GM15510 (cell line): ENCODE results near the gene MGAT5.

Experiments
- POLR2A ChIP-seq: IDR thresholded peaks from 3 replicates; pipeline ENCODE4 v1.6.1; 2011; ENCODE audit warnings: borderline replicate concordance; ENCODE audit not compliant: insufficient read length; ENCODE audit errors: extremely low read depth

MGAT5 gene

GRCh38 chr2:134458473-134458853 lies 204.6 kb downstream of the MGAT5 start:
- no peak for TF ChIP-seq POLR2A

DNA sequence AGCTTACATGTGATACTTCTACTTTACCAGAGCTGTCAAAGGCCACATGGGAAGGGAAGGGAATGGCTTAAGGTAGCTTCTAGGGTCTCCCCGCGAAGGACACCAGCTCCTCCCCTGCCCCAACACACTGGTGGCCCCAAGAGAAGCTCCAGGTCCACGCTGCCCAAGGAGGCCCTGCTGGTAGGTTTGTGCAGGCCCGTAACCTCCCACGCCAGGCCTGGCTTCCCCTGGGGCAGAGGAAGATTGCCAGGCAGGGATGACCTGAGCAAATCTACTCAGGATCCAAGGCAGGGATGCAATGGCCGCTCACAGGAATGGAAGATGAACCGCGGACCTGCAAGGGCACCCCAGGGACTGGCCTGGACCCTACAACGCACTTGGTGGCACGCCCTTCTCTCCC lies 205.1 kb downstream of the MGAT5 start:
- no peak for TF ChIP-seq POLR2A

DNA sequence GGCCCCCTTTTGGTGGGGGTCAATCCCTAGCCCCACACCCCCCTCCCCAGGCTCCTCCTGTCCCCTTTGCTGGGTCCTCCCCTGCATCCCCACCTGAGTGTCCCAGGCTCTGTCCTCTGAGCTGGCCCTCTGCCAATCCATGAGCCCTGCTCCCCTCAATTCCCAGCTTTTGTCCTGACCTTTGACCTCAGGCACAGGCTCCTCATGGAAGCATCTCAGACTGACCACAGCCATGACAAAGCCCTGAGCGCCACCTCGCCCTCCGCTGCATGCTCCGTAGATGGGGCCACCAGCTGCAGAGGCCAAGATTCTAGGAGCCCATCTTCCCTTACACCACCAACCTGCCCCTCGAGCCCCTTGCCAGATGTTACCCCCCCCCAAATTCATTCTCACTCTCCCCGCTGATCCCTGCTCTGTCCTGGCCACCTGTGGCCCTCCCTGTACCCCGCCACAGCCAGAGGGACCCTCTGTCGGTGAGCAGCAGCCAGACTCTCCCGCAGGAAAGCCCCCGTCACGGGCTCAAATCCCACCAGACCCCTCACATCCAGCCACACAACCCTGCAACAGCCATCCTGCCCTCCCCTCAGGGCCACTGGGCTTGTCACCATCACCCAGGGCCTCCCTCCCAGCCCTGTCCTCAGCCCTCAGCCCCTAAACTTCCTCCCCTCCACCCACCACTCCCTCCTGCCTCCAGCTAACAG lies 206.0 kb downstream of the MGAT5 start:
- TF ChIP-seq POLR2A: no peak

DNA sequence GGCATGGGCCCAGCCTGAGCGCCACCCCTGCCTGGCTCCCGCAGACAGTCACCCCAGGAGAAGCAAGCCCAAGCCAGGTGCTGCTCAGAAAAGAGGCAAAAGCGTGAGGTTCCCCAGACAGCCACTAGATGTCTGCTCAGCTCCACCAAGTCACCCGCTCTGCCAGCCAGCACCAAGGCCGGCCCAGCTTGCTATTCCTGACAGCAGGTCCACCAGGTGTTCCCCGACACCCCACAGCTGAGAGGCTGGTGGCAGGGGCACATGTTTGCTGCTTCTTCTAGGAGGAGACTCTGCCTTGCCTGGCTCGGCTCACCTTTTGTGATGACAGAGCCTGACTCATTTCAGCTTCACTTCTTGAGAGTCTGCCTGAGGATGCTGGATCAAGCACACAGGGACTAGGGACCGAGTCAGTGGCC lies 206.7 kb downstream of the MGAT5 start:
- TF ChIP-seq POLR2A: no peak

DNA sequence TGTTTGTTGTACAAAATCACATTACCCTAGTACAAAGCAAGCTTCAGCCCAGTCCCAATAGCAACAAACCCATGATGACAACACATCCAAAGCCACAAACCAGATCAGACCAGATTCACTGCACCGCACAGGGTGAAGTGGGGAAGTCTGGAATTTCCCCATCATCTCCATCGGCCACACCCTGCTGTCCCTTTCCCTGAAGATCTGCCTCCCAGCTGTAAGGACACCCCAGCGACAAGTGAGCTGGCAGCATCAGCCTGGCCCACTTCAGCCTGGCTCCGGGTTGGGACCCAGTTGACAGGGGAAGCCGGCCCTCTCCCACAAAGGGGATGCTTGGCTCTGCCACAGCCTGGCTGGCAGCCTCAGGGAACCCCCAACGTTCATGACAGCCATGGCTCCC lies 207.6 kb downstream of the MGAT5 start:
- no peak for TF ChIP-seq POLR2A

DNA sequence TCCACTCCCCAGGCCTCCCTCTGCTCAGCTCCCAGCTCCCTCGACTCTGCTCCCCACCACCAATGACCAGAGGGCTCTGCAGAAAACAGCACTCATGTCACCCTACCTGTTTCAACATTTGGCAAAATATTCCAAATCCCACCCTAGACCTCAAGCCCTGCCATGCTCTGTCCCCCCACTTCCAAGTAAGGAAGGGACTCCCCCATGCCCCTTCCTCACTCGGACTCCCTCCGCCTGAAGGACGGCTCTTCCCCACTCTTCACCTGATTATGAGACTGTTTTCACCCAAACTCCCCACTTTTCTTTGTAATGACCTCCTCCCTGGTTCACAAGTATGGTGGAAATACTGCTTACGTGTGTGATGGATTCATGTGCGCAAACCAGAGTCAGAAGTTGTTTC lies 208.4 kb downstream of the MGAT5 start:
- TF ChIP-seq POLR2A: no peak

DNA sequence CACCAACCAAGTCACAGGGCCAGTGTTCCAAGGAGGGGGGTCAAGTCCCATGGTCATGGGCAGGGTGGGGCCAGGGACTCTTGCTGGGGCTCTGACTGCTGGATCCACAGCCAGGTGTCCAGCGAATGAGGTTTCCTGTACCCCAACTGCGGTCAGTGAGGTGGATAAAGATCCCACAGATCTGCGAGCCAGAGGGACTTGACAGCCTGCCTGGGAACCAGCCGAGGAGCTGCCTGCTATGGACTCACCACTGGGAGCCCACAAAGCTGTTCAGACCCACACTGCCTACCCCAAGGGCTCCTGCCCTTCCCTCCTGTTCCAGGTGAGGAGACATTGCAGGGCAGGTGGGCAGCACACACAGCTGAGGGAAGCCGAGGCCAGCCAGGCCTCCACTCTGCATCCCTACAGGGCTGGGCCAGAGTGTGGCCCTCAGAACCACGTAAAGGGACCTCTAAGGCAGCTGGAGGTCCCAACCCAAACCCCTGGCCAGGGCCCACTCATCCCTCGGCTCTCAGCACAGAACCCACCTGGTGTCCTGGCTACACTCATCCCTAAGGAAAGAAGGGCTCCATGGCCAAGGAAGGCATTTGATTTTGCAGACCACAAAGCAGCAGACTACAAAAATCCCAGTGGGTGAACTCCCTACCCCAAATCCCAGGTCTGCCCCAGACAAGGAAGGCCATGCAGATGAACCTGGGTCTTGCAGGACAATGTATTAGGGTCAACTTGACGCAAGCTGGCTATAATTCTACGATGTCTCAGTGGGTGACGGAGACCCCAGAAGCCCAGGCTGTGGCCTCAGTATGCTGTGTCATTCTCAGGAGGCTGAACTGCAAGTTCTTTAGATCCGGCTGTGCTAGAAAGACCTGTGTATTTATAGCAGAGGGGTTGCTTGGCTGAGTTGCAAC lies 209.2 kb downstream of the MGAT5 start:
- TF ChIP-seq POLR2A: no peak

DNA sequence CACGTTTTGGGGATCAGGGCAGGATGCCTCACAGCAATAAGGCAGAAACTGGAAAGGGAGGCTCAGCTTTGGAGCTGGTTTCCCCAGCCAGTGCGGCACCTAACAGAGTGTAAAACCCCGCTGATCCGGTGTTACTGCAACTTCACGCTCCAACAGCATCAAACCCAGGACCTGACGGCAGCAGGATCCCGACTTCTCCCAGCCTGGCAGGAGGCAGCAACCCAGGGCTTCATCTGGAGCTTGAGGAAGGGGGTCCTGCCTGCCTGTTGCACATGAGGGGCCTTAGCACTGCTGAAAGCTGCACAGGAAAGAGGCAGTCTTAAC lies 209.8 kb downstream of the MGAT5 start:
- no peak for TF ChIP-seq POLR2A

- TF ChIP-seq POLR2A: no peak
Observed at GRCh38 chr2:134465228-134466105, 211.6 kb downstream of the MGAT5 start.

- TF ChIP-seq POLR2A: no peak
Observed at GRCh38 chr2:134466141-134466540, 212.3 kb downstream of the MGAT5 start.

DNA sequence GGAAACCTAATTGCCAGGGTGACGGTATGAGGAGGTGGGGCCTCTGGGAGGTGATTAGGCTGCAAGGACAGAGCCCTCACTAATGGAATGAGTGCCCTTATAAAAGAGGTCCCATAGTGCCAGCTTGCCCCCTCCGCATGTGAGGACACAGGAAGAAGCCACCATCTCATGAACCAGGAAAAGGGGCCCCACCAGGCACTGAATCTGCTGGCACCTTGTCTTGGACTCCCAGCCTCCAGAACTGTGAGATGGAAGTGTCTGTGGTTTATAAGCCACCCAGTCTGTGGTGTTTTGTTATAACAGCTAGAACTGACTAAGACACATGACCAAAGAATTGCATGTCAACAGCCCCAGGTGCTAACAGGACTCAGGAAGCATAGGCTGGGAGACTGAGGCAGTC lies 214.3 kb downstream of the MGAT5 start:
- no peak for TF ChIP-seq POLR2A

DNA sequence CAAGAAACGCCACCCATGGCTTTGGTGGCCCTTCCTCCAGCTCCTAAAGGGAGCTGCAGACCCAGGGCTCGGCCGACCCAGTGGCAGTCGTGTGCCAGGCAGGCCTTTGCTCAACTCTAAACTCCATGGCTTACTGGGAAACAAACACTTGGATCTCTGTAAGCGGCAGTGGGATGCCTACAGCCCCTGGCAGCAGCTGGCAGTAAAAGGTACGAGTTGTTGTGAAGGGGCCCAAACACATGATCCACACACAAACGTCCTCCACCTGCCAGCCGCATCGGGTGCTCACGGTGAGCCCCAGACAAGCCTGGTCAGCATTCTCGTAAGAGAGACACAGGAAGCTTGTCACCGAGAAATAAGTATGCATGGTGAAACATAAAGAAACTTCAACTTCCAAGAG lies 214.9 kb downstream of the MGAT5 start:
- TF ChIP-seq POLR2A: no peak

DNA sequence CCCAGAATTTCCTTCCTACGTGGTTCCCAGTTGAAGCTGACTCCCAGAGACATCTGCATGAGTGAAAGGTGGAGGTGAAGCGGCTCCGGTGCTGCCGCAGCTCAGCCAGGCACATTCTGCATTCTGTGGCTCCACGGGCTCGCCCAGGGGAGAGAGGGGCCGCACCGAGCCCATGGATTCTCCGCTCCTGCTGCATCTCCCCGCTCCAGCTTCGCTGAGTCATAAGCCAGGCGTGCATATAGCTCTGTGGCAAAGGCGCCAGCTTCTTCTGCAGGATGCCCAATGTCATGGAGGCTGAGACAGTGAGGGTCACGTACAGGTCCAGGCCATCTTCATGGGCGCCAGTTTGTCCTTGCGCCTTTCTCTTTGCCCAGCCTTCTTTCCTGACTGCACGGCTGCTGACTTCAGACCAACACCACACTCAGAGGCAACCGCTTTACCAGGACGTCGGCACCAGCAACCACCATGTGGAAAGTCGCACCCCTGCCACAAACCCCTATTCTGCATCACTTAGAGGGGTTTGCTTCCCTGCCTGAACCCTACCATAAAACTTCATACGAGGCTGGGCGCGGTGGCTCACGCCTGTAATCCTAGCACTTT lies 215.7 kb downstream of the MGAT5 start:
- no peak for TF ChIP-seq POLR2A

DNA sequence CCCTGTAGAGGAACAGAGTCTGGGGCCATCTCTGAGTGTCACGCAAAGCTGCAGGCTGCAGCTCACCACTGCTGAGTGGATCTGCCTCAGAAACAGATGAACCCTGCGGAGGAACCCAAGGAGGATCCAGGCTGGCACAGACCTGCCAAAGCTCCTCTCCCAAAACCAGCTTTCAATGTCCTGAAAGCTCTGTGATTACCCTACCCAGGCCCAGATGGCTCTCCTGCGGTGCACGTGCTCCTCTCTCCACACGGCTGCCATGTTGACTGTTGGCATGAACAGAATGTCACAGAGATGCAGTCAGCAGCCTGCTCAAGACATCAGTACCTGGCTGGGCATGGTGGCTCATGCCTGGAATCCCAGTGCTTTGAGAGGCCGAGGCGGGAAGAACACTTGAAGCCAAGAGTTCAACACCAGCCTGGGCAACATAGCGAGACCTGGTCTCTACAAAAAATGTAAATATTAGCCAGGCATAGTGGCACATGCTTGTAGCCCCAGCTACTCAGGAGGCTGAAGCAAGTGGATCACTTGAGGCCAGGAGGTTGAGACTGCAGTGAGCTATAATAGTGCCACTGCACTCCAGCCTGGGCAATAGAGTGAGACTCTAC lies 216.8 kb downstream of the MGAT5 start:
- TF ChIP-seq POLR2A: no peak
